Stimulated activated CD4-positive, alpha-beta T cell treated with anti-CD3 and anti-CD28 coated beads, Interleukin-2, amount 100 ng/mL, for 4 hours (primary cell): ENCODE measurements around the gene RLF.
A peak's percentile ranks its signal among the peaks of the same experiment; 100 is the strongest.
"Not testable (repeated sequence)": the region's sequence is repeated elsewhere in the genome, so short reads cannot be mapped to it uniquely, and the experiment has no call there.

ENCODE experiments used
- DNase-seq: peaks from one replicate; pipeline ENCODE4 v3.0.0-alpha.2; 2020; ENCODE audit warnings: low read depth

Gene RLF

GRCh38 chr1:40162753-40163441 lies 1.7 kb downstream of the RLF start:
- DNase-seq: no peak

GRCh38 chr1:40167317-40167716 lies 6.1 kb downstream of the RLF start:
- DNase-seq: no peak

- no peak for DNase-seq
Measured at GRCh38 chr1:40171036-40171435, 9.8 kb downstream of the RLF start.

GRCh38 chr1:40174788-40175187 lies 13.6 kb downstream of the RLF start:
- DNase-seq: no peak

GRCh38 chr1:40176989-40177388 lies 15.8 kb downstream of the RLF start:
- DNase-seq: not testable (repeated sequence)

GRCh38 chr1:40178200-40178599 lies 17.0 kb downstream of the RLF start:
- DNase-seq: no peak

GRCh38 chr1:40179496-40180089 lies 18.4 kb downstream of the RLF start:
- DNase-seq: no peak

GRCh38 chr1:40183055-40183710 lies 22.0 kb downstream of the RLF start:
- DNase-seq: no peak

GRCh38 chr1:40184193-40184592 lies 23.0 kb downstream of the RLF start:
- DNase-seq: no peak

- peak; percentile 45 for DNase-seq
Measured at GRCh38 chr1:40185951-40186864, 25.0 kb downstream of the RLF start.

GRCh38 chr1:40187399-40187798 lies 26.2 kb downstream of the RLF start:
- no peak for DNase-seq

GRCh38 chr1:40194639-40195038 lies 33.5 kb downstream of the RLF start:
- not testable (repeated sequence) for DNase-seq

GRCh38 chr1:40197656-40198055 lies 36.5 kb downstream of the RLF start:
- DNase-seq: no peak

- DNase-seq: no peak
Measured at GRCh38 chr1:40199126-40199525, 37.9 kb downstream of the RLF start.

- DNase-seq: no peak
Measured at GRCh38 chr1:40204856-40205255, 43.7 kb downstream of the RLF start.

GRCh38 chr1:40210511-40211204 lies 49.5 kb downstream of the RLF start:
- no peak for DNase-seq

- DNase-seq: no peak
Measured at GRCh38 chr1:40218333-40218732, 57.1 kb downstream of the RLF start.

GRCh38 chr1:40221471-40221905 lies 60.3 kb downstream of the RLF start:
- DNase-seq: not testable (repeated sequence)

- DNase-seq: no peak
Measured at GRCh38 chr1:40221977-40222772, 61.0 kb downstream of the RLF start.

- DNase-seq: no peak
Measured at GRCh38 chr1:40224040-40224439, 62.9 kb downstream of the RLF start.

GRCh38 chr1:40226192-40226591 lies 65.0 kb downstream of the RLF start:
- DNase-seq: no peak
